CD14-positive monocyte (primary cell): Measurements from ENCODE around the gene CAMTA1. TPM values are rescaled to one million over a fixed set of nuclear protein-coding genes. Genes with fewer than 3 reads are reported as not detected.

Source experiments
- DNase-seq, 3 donors: peaks; one replicate each; pipeline ENCODE4 v3.0.0-alpha.2; 2011 to 2022
- H2AFZ ChIP-seq: 2 replicates; pipeline ENCODE4 v1.6.0; 2012; ENCODE audit warnings: mild to moderate bottlenecking, low read depth, low read length, inconsistent platforms; ENCODE audit not compliant: insufficient read depth, poor library complexity, severe bottlenecking
- H3K27ac ChIP-seq, 2 donors: 1 replicate in 1 of 2; 2 replicates in 1 of 2; pipeline ENCODE4 v1.5.1; 2012 to 2013; ENCODE audit warnings: low read length in 2 of 2, control low read depth in 1 of 2, inconsistent platforms in 1 of 2, low read depth in 1 of 2, mild to moderate bottlenecking in 1 of 2
- H3K27me3 ChIP-seq, 2 donors: one replicate each; pipeline versions ENCODE4 v1.6.0 to v1.6.1; 2011 to 2013; ENCODE audit warnings: low read length in 2 of 2; ENCODE audit not compliant: control insufficient read depth in 2 of 2, insufficient read depth in 2 of 2
- H3K36me3 ChIP-seq, 2 donors: replicated peaks in 1 of 2; 1 replicate in 1 of 2; 2 replicates in 1 of 2; pipeline versions ENCODE4 v1.5.1 to v1.6.1; 2012 to 2013; ENCODE audit warnings: low read length in 2 of 2, control low read depth in 1 of 2, inconsistent platforms in 1 of 2, mild to moderate bottlenecking in 1 of 2; ENCODE audit not compliant: insufficient read depth in 2 of 2, control insufficient read depth in 1 of 2
- H3K4me1 ChIP-seq, 2 donors: 1 replicate in 1 of 2; 2 replicates in 1 of 2; pipeline versions ENCODE4 v1.5.1 to v1.6.1; 2012 to 2013; ENCODE audit warnings: low read length in 2 of 2, control low read depth in 1 of 2, inconsistent platforms in 1 of 2, mild to moderate bottlenecking in 1 of 2, moderate library complexity in 1 of 2; ENCODE audit not compliant: insufficient read depth in 2 of 2, control insufficient read depth in 1 of 2
- H3K4me2 ChIP-seq: replicated peaks from 2 replicates; pipeline ENCODE3; 2012; ENCODE audit warnings: low read length, moderate library complexity, mild to moderate bottlenecking; ENCODE audit not compliant: poor library complexity, severe bottlenecking; ENCODE audit errors: extremely low read depth
- H3K4me3 ChIP-seq, 3 experiments: fragments of 200-600 bp in 1 of 3; sonication (generic) in 1 of 3; replicated peaks in 1 of 3; 1 replicate in 2 of 3; 2 replicates in 1 of 3; pipeline ENCODE4 v1.5.1; 2011 to 2013; ENCODE audit warnings: low read length in 3 of 3, mild to moderate bottlenecking in 3 of 3, control low read depth in 2 of 3, low read depth in 2 of 3, inconsistent platforms in 1 of 3, moderate library complexity in 1 of 3
- H3K79me2 ChIP-seq: 2 replicates; pipeline ENCODE4 v1.6.0; 2012; ENCODE audit warnings: mild to moderate bottlenecking, control low read depth, inconsistent platforms, low read length, moderate library complexity; ENCODE audit not compliant: insufficient read depth
- H3K9ac ChIP-seq: 2 replicates; pipeline ENCODE4 v1.6.0; 2017; ENCODE audit warnings: low read length, mild to moderate bottlenecking; ENCODE audit not compliant: insufficient read depth, poor library complexity, severe bottlenecking
- H3K9me3 ChIP-seq, 2 donors: replicated peaks in 1 of 2; 1 replicate in 1 of 2; 2 replicates in 1 of 2; pipeline versions ENCODE4 v1.5.1 to v1.6.1; 2012 to 2013; ENCODE audit warnings: low read length in 2 of 2, control low read depth in 1 of 2; ENCODE audit not compliant: control insufficient read depth in 1 of 2, insufficient read depth in 1 of 2
- H4K20me1 ChIP-seq: 2 replicates; pipeline ENCODE4 v1.6.0; 2012; ENCODE audit warnings: mild to moderate bottlenecking, low read length, control low read depth, moderate library complexity; ENCODE audit not compliant: insufficient read depth
- H3K27ac Mint-ChIP-seq, 7 donors: one replicate each; pipeline ENCODE4 v1.8.0; 2020; ENCODE audit warnings: mild to moderate bottlenecking in 7 of 7, mixed read lengths in 7 of 7, moderate library complexity in 6 of 7, inconsistent platforms in 2 of 7
- H3K27me3 Mint-ChIP-seq, 3 donors: one replicate each; pipeline ENCODE4 v1.8.0; 2021 to 2022; ENCODE audit warnings: low read depth in 3 of 3, mild to moderate bottlenecking in 3 of 3, mixed read lengths in 3 of 3, moderate library complexity in 3 of 3, inconsistent platforms in 1 of 3
- H3K36me3 Mint-ChIP-seq, 2 donors: one replicate each; pipeline ENCODE4 v1.8.0; 2020; ENCODE audit warnings: mixed read lengths in 2 of 2, inconsistent platforms in 1 of 2, mild to moderate bottlenecking in 1 of 2
- H3K4me1 Mint-ChIP-seq: one replicate; pipeline ENCODE4 v1.8.0; 2020; ENCODE audit warnings: mild to moderate bottlenecking, mixed read lengths
- H3K4me3 Mint-ChIP-seq, 2 donors: one replicate each; pipeline ENCODE4 v1.8.0; 2020; ENCODE audit warnings: mild to moderate bottlenecking in 2 of 2, mixed read lengths in 2 of 2, moderate library complexity in 1 of 2
- H3K9me3 Mint-ChIP-seq, 7 donors: one replicate each; pipeline ENCODE4 v1.8.0; 2020 to 2022; ENCODE audit warnings: mixed read lengths in 7 of 7, mild to moderate bottlenecking in 6 of 7, moderate library complexity in 6 of 7, inconsistent platforms in 2 of 7
- CTCF ChIP-seq: fragments of 200-600 bp; IDR thresholded peaks from one replicate; pipeline ENCODE4 v1.8.0; 2022; ENCODE audit warnings: antibody characterized with exemption, mild to moderate bottlenecking
- WGBS: methylation state at CpG from one replicate; pipeline ENCODE4 v1.1.5; 2013; ENCODE audit warnings: missing lambda C conversion rate; ENCODE audit not compliant: insufficient coverage; 5-methylcytosine and 5-hydroxymethylcytosine counted together
- intact Hi-C, 2 donors: fragments of 100-400 bp; cut with micrococcal nuclease; formaldehyde crosslinking; loops; one replicate each; pipeline versions ENCODE4 v1.15.0 to v1.15.1; 2023
- polyA plus RNA-seq, 3 donors: library from polyadenylated mRNA; depleted of rRNA in 1 of 3; unstranded in 2 of 3; stranded (reverse) in 1 of 3; fragments of 300-500 nt in 2 of 3; fragments of >200 nt in 1 of 3; fragmentation: Illumina TruSeq in 2 of 3; gene quantifications; 1 replicate in 2 of 3; 2 replicates in 1 of 3; pipeline ENCODE4 v1.2.3, GENCODE V29; 2012 to 2021

The CAMTA1 gene
- polyA plus RNA-seq, 3 donors, result 52.0 to 89.6 (median 78.3) TPM

- Mint-ChIP-seq H3K9me3 (no peaks in the 10 kb centered on the region), H3K4me1 (no peaks in the 10 kb centered on the region), H3K36me3 (peaks cover 15 to 19% of the 10 kb centered on the region in 2 donors), H3K27ac (no peak overlapping the region), H3K4me3 (no peak overlapping the region), H3K27me3 (peaks cover 0 to 3% (median 0%) of the 10 kb centered on the region in 3 donors)
- Histone ChIP-seq H3K79me2 (no peaks in the 10 kb centered on the region), H3K9me3 (no peaks in the 10 kb centered on the region), H3K36me3 (peaks cover 0 to 33% of the 10 kb centered on the region in 2 donors), H3K4me3 (no peak overlapping the region), H3K4me2 (no peak overlapping the region), H4K20me1 (no peaks in the 10 kb centered on the region), H3K4me1 (no peaks in the 10 kb centered on the region), H2AFZ (no peak overlapping the region), H3K9ac (no peak overlapping the region), H3K27me3 (no peaks in the 10 kb centered on the region), H3K27ac (no peak overlapping the region)
- TF ChIP-seq CTCF, result no peak
- 98% methylated on average over 10 of the region's 12 CpGs for WGBS
- DNase-seq, result no peak
- intact Hi-C loops, result loop anchor here in 1 of 2 donors (5.0 to 10.0 kb wide), 2 partner anchors 86 to 159 kb away; no protein-coding TSS in a partner anchor
Observed at GRCh38 chr1:6880951-6881690, 95.9 kb downstream of the CAMTA1 start.

- no peak overlapping the region for H3K9ac ChIP-seq
- H3K79me2 ChIP-seq, result no peaks in the 10 kb centered on the region
- H3K4me2 ChIP-seq, result no peak overlapping the region
- no peaks in the 10 kb centered on the region for H3K4me1 ChIP-seq
- H3K27ac ChIP-seq, result no peak overlapping the region
- H3K27ac Mint-ChIP-seq, result no peak overlapping the region
- peaks cover 0 to 3% (median 0%) of the 10 kb centered on the region in 3 donors for H3K27me3 Mint-ChIP-seq
- TF ChIP-seq CTCF, result no peak
- H3K4me3 ChIP-seq, result no peak overlapping the region
- intact Hi-C loops, result loop anchor here in 1 of 2 donors (5.0 to 10.0 kb wide), 2 partner anchors 88 to 160 kb away; no protein-coding TSS in a partner anchor
- H3K36me3 Mint-ChIP-seq, result peaks cover 16 to 21% of the 10 kb centered on the region in 2 donors
- no peaks in the 10 kb centered on the region for H3K4me1 Mint-ChIP-seq
- H4K20me1 ChIP-seq, result no peaks in the 10 kb centered on the region
- H3K36me3 ChIP-seq, result peaks cover 2 to 26% of the 10 kb centered on the region in 2 donors
- no peak overlapping the region for H3K4me3 Mint-ChIP-seq
- WGBS, result 96% methylated on average over 2 of the region's 2 CpGs
- H3K9me3 Mint-ChIP-seq, result no peaks in the 10 kb centered on the region
- H2AFZ ChIP-seq, result no peak overlapping the region
- H3K27me3 ChIP-seq, result no peaks in the 10 kb centered on the region
- H3K9me3 ChIP-seq, result no peaks in the 10 kb centered on the region
- DNase-seq, result no peak
Observed at GRCh38 chr1:6882414-6882813, 97.2 kb downstream of the CAMTA1 start.
